ENCODE measurements around the gene ZNRD2. TPM values are rescaled to one million over a fixed set of nuclear protein-coding genes. Genes with fewer than 3 reads are reported as not detected.

Gene ZNRD2
- total RNA-seq, 1 donor from 2014 or later: 30.0 TPM

DNA sequence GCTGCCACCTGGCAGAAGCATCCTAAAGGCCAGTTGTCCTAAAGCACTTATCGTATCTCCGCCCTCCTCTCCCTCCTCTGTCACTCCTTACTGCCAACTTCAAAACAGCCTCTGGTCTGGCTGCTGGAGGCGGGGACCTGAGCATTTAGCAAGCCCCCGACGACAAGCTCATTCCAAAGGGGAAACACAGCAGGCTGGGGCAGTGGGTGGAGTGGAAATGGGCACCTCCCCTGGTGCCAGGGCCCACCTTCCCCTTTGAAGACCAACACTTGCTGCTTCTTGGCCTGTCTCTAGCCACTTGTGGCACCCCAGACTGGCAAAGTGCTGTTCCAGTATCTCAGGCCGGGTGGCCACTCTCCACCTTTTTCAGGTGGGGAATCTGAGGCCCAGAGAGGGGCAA, 40.1 kb downstream of the ZNRD2 start:
- DNase-seq (ENCODE audit: low spot score): no peak

DNA sequence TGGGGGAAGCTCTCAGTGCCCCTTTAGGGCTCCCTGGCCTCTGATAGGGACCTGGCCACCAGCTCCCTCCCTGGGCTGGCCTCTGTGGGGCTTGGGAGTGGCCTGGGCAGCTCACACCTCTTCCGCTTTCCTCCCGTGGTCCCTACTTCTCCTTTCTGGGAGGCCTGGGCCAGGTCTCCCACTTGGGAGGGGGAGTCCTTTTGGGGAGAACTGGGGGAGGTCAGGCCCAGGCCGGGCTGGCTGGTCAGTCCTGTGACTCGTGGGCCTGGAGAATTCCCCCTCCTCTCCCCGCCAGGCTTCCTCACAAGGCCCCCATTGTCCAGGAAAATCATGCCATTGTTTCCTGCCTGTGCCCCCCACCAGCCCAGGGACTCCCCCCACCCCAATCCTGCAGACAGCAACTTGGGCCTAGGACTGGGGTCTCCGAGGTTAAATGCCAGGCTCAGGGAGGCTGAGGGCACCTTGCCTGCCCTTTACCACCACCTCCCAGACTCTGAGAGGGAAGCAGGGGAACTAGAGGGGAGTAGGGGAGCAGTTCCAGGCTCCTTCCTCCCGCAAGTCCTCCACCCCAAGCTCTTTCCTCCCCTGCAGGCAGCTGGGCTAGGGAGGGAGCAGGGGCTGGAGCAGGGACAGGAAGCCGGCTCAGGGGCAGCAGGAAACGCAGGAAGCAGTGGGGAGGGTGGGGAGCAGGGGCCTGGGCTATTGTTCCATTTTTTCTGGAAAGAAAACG, 40.9 kb downstream of the ZNRD2 start:
- no peak for DNase-seq (ENCODE audit: low spot score)

DNA sequence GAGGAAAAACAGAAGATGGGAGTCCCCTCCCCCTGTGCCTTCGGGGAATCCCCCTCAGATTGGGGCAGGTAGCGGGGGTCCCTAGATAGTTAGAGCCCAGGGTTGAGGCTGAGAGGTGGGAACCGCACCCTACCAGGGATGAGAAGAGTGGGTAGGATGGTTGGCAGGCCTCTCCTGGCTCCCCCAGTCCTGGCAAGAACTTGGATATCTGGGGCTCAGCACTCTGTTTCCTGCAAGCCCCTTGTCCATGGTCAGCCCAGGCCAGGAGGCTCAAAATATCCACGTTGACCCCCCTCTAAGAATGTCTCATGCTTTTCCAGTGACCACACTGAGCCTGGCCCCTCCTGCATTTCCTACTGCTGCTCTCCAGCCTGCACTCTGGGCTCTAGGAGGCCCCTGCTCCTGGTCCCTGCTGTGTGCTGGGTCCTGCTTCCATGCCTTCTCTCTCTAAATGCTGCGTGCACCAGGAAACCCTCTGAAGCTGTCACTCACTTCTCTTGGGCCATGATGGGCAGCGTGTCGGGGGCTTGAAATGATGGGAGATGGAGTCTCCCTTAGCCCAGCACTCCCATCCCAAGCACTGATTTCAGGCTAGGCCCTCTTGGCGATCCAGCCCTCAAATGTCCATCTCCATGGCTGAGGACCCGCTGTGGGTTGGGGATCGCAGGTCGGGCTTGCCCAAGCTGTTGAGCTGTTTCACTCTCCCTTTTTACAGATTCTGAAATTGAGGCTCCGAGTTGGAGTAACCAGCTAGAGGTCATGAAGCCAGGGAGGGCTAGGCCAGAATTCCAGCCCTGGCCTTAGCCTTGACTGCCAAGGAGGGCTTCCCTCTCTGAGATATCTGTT, 41.7 kb downstream of the ZNRD2 start:
- DNase-seq (ENCODE audit: low spot score): no peak

DNA sequence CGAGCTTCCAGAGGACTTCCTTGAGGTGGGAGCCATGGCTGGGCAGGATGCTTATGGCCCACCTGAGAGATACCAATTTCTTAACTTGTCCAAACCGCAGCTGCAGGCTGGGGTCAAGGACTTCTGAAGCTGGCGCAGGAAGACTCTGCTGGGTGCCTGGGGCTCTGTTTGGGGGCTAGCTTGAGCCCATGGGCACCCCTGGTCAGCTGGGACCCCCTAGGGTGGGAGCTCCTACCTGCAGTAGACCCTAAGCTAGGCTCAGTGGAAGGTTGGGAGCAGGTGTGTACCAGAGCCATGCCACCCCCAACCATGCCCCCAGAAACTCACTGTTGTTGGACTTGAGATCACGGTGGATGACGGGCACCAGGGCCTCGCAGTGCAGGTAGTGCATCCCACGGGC, 42.4 kb downstream of the ZNRD2 start:
- DNase-seq (ENCODE audit: low spot score): no peak

DNA sequence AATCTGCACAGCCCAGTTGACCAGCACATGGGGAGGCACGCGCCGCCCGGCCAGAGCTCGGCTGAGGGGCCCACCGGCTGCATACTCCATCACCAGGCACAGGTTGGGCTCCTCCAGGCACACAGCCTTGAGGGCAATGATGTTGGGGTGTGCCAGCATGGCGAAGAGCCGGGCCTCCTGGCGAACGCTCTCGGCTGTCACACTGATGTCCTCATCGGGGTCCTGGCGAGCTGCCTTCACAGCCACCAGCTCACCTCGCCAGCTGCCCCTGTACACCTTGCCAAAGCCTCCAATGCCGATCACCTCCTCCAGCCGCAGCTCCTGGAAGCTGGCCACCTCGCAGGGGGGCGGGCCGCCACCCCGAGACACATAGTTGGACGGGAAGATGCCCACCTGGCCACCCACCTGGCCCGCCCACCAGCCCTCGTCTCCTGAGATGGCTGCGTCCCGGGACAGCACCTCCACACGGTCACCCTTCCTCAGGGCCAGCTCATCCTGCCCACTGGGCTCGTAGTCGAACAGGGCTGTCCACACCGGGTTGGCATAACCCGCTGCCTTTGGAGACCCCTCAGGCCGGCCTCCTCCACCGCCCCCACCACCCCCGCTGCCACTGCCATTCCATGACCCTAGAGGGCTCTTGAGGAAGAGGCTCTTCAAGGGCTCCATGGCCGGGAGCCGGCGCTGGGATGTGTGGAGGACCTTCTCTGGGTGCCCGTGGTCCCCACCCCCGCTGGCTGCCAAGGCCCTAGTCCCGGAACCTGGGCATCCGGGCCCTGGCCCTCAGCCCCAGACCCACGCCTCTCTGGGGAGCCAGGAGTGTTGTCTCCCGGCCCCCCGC, 43.0 kb downstream of the ZNRD2 start:
- no peak for DNase-seq (ENCODE audit: low spot score)

DNA sequence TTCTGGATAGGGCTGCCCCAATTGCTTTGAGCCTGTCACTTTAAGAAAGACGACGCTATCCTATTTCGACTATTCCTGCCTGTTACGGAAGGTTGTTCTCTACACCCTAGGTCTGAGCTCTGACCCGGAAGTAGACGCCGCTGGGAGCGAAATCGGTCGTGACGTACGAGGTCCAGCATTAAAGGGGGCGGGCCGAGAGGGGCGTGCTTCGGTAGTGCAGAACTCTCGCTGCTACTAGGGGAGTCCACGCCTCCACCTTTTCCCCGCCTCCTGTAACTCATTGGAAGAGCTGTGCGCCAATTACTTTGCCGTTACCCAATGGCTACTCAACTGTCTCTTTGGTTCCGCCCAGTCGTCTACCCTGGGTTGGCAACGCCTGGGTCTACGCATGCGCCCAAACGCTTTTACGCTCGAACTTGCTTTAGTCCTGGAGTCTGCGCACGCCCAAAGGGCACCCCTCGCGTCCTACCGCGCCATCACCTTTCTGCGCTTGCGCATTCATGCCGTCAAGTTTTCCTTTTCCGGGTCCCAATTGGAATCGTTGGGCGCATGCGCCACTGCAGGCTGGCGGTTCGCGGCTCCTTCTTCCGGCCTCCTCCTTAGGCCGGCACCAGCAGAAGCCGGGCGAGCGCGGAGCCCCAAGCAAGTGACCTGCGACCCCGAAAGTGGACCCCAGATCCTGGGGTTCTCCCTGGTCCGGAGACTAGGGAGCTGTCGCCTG, 45.1 kb downstream of the ZNRD2 start, which contains the start of gene PCNX3:
PCNX3 (plus strand) TSS at position 548 of the 721 bp plus-strand sequence. CDS start 536 bp downstream, outside the sequence.
- DNase-seq (ENCODE audit: low spot score): peak; percentile 100

DNA sequence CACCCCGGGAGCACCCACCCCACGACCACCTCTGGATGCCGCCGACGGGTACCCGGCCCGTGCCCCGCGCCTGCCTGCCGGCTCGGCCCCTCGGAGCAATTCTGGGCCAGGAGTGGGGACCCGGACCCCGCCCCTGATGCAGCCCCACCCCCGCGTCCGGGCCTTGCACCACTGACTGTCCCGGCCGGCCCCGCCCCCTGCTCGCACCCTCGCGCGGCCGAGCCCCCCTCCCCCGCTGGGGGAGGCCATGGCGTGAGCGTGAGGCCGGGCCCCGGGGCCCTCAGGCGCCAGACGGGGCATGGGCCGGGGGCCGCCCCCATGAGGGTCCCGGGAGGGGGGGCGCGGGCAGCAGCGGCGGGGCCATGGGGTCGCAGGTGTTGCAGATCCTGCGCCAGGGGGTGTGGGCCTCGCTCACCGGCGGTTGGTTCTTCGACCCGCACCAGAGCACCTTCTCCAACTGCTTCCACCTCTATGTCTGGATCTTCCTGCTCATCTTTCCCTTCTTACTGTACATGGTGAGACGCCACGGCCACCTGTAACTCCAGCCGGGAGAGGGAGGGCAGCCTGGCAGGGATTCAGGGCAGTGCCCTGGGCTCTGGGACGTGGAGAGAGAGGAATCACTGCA, 45.8 kb downstream of the ZNRD2 start:
- DNase-seq (ENCODE audit: low spot score): no peak

DNA sequence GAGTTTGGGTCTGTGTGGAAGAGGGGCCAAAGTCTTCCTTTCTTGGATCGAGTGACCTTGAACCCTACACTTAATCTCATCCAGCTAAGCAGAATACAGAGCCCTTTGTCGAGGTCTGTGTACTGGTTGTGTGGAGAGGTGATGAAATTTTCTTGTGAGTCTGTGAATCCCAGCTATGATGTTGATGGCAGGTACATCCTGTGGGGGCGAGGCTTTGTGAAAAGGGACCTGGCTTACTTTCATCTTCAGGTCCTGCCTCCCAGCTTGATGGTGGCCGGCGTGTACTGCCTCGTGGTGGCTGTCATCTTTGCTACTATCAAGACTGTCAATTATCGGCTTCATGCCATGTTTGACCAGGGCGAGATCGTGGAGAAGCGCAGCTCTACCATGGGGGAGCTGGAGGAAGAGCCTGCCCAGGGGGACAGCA, 46.3 kb downstream of the ZNRD2 start:
- no peak for DNase-seq (ENCODE audit: low spot score)

DNA sequence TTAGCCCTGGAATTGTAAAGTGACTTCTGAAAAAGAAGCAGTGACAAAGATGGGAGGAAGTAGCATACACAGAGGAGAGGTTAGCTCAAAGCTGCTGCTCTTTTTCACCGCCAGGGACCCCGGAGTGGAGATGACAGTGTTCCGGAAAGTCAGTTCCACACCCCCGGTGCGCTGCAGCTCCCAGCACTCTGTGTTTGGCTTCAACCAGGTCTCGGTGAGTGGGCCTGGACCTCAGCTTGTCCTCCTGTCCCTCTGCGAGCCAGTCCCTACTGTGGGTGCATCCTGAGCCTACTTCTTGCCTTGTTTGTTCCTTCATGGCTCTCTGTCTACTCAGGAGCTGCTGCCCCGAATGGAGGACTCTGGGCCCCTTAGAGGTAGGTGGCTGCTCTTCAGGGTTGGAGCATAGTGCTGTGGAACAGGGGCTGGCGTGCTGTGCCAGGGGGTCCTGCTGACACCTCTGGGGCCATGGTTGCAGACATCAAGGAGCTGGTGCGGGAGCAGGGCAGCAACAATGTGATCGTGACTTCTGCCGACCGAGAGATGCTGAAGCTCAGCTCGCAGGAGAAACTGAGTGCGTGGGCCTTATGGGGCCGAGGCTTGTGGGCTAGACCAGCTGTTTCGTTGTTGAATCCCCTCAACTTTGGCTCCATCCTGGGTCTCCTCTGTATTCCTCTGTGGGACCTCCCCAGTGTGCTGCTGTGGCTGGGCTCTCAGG, 47.0 kb downstream of the ZNRD2 start:
- no peak for DNase-seq (ENCODE audit: low spot score)

DNA sequence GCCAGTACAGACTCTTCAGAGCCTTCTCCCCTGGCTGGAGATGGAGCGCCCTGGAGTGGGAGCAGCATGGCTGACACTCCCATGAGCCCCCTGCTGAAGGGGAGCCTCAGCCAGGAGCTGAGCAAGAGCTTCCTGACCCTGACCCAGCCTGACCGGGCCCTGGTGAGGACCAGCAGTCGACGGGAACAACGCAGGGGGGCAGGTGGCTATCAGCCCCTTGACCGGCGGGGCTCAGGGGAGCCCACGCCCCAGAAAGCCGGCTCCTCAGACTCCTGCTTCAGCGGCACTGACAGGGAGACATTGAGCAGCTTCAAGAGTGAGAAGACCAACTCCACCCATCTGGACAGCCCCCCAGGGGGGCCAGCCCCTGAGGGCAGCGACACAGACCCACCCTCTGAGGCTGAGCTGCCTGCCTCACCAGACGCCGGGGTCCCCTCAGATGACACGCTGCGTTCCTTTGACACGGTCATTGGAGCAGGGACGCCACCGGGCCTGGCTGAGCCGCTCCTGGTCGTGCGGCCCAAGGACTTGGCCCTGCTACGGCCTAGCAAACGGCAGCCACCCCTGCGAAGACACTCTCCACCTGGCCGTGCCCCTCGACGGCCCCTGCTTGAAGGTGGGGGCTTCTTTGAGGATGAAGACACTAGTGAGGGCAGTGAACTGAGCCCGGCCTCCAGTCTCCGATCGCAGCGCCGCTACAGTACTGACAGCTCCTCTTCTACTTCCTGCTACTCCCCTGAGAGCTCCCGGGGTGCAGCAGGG, 47.9 kb downstream of the ZNRD2 start:
- DNase-seq (ENCODE audit: low spot score): no peak

DNA sequence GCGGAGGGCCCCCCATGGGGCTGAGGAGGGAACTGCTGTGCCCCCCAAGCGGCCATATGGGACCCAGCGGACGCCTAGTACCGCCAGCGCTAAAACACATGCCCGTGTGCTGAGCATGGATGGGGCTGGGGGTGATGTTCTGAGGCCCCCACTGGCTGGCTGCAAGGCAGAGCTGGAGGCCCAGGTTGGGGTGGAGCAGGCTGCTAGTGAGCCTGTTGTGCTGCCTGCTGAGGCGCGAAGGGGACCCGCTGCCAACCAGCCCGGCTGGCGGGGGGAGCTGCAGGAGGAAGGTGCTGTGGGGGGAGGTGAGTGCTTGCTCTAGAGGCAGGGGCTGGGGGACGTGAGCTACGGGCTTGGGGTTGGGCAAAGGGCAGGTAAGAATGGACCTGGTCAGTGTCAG, 48.5 kb downstream of the ZNRD2 start:
- DNase-seq (ENCODE audit: low spot score): no peak

DNA sequence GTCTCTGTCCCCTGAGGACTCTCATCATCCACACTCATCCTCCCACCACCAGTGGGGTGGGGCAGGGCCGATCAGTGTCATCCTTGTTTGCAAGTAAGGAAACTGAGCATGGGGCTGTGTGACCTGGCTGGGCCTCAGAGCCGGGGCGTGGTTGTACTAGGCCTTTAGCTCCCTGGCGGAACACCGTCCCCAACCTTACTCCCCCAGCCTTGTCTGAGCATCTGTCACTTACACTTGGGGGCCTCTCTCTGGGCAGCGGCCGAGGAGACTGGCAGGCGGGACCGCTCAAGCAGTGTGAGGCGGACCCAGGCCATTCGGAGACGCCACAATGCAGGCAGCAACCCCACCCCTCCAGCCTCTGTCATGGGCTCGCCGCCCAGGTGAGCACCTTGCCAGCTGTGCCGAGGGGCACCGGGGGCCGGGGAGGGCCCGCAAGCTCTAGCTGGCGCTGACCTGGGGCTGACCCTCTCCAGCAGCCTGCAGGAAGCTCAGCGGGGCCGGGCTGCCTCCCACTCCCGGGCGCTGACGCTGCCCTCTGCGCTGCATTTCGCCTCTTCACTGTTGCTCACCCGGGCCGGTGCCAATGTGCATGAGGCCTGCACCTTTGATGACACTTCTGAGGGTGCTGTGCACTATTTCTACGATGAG, 49.1 kb downstream of the ZNRD2 start:
- DNase-seq (ENCODE audit: low spot score): no peak

DNA sequence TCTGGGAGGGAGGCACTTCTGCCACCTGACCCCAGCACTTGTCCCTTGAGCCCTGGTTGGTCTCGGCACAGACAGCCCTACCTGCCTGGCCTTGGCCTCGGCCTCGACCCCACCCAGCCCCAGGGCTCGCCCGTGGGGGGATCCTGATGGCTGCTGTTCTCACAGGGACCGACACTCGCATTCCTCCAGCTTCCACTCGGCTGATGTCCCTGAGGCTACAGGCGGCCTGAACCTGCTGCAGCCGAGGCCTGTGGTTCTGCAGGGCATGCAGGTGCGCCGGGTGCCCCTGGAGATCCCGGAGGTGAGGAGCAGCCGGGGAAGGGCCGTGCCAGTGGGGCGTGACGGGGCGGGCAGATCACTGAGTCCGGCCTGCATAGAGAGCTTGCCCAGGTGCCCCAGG, 50.4 kb downstream of the ZNRD2 start:
- no peak for DNase-seq (ENCODE audit: low spot score)

DNA sequence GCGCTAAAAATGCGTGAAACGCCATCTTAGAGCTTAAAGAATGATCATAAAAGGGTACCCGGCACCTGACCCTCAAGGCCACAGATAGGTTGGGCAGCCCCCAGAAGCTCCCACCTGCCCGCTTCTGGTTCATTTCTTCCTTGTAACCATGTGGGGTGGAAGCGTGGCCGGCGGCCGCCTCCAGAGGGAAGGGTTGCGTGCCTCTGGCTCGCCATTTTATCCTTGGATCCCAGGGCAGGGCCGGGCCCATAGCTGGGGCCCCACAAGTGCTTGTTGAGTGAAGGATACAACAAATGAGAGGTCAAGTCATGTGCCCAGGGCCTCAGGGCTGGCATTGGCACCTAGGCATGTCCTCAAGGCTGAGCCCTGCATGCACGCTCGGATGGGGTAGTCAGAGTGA, 51.2 kb downstream of the ZNRD2 start:
- DNase-seq (ENCODE audit: low spot score): no peak

Other genes starting within 250 kb of the ZNRD2 start
- gene DPF2, start 236.6 kb upstream of the ZNRD2 start, total RNA-seq: 62.6 TPM
- gene TIGD3, start 215.7 kb upstream of the ZNRD2 start, total RNA-seq: 0.29 TPM
- gene SLC25A45, start 187.8 kb upstream of the ZNRD2 start, total RNA-seq: 7.1 TPM
- gene FRMD8, start 183.8 kb upstream of the ZNRD2 start, total RNA-seq: 40.8 TPM
- 1,012 TPM for gene NEAT1, start 147.7 kb upstream of the ZNRD2 start, total RNA-seq
- 9,267 TPM for gene MALAT1, start 71.4 kb upstream of the ZNRD2 start, total RNA-seq
- gene SCYL1, start 45.4 kb upstream of the ZNRD2 start, total RNA-seq: 90.1 TPM
- 257 TPM for gene LTBP3, start 12.1 kb upstream of the ZNRD2 start, total RNA-seq
- 68.2 TPM for gene FAM89B, start 2.1 kb downstream of the ZNRD2 start, total RNA-seq
- gene EHBP1L1, start 5.6 kb downstream of the ZNRD2 start, total RNA-seq: 128 TPM
- 1.1 TPM for gene KCNK7, start 25.3 kb downstream of the ZNRD2 start, total RNA-seq
- 85.6 TPM for gene MAP3K11, start 43.7 kb downstream of the ZNRD2 start, total RNA-seq
- 52.5 TPM for gene PCNX3, start 45.3 kb downstream of the ZNRD2 start, total RNA-seq
- 74.7 TPM for gene SIPA1, start 67.6 kb downstream of the ZNRD2 start, total RNA-seq
- gene RELA, start 92.4 kb downstream of the ZNRD2 start, total RNA-seq: 84.2 TPM
- 74.7 TPM for gene KAT5, start 141.8 kb downstream of the ZNRD2 start, total RNA-seq
- gene RNASEH2C, start 150.3 kb downstream of the ZNRD2 start, total RNA-seq: 99.2 TPM
- gene AP5B1, start 210.5 kb downstream of the ZNRD2 start, total RNA-seq: 22.2 TPM
- gene OVOL1, start 216.6 kb downstream of the ZNRD2 start, total RNA-seq: 3.5 TPM